NT2/D1 (cell line): Measurements from ENCODE around the gene FIGNL2.

ENCODE experiments used
- DNase-seq: peaks from one replicate; pipeline ENCODE4 v3.0.0-alpha.2; 2011; ENCODE audit warnings: low read depth, low spot score
- H3K27me3 ChIP-seq: 2 replicates; pipeline ENCODE4 v1.6.0; 2011; ENCODE audit warnings: mild to moderate bottlenecking; ENCODE audit not compliant: insufficient read length, insufficient read depth
- H3K36me3 ChIP-seq: 2 replicates; pipeline ENCODE4 v1.6.1; 2011; ENCODE audit warnings: mild to moderate bottlenecking, low read length, mixed read lengths; ENCODE audit not compliant: insufficient read depth, insufficient read length
- H3K4me1 ChIP-seq: 2 replicates; pipeline ENCODE4 v1.5.1; 2011; ENCODE audit not compliant: insufficient read depth, insufficient read length
- H3K4me3 ChIP-seq: 2 replicates; pipeline ENCODE4 v1.5.1; 2011; ENCODE audit warnings: low read depth; ENCODE audit not compliant: insufficient read length
- H3K9ac ChIP-seq: 2 replicates; pipeline ENCODE4 v1.6.0; 2011; ENCODE audit warnings: low read depth; ENCODE audit not compliant: insufficient read length
- H3K9me3 ChIP-seq: 2 replicates; pipeline ENCODE4 v1.5.1; 2011; ENCODE audit warnings: mild to moderate bottlenecking, low read length; ENCODE audit not compliant: insufficient read depth
- SUZ12 ChIP-seq: IDR thresholded peaks from 2 replicates; pipeline ENCODE4 v1.6.1; 2011; ENCODE audit not compliant: insufficient read length, insufficient read depth; ENCODE audit errors: extremely low read depth
- YY1 ChIP-seq: IDR thresholded peaks from 2 replicates; pipeline ENCODE4 v1.6.1; 2011; ENCODE audit not compliant: insufficient read length, insufficient read depth
- ZNF274 ChIP-seq: IDR thresholded peaks from 2 replicates; pipeline ENCODE4 v1.6.1; 2011; ENCODE audit warnings: mild to moderate bottlenecking, low read depth, low read length

Gene FIGNL2

GRCh38 chr12:51788876-51789275 lies 59.6 kb downstream of the FIGNL2 start:
- DNase-seq, result no peak
- H3K9ac ChIP-seq, result no peak overlapping the region
- H3K4me1 ChIP-seq, result no peaks in the 10 kb centered on the region
- H3K9me3 ChIP-seq, result no peaks in the 10 kb centered on the region
- TF ChIP-seq YY1 (no peak), SUZ12 (no peak), ZNF274 (no peak)
- H3K36me3 ChIP-seq, result peaks cover 12% of the 10 kb centered on the region
- H3K4me3 ChIP-seq, result no peak overlapping the region
- no peaks in the 10 kb centered on the region for H3K27me3 ChIP-seq

- Histone ChIP-seq H3K27me3 (no peaks in the 10 kb centered on the region), H3K4me1 (no peaks in the 10 kb centered on the region), H3K9me3 (no peaks in the 10 kb centered on the region), H3K36me3 (peaks cover 10% of the 10 kb centered on the region), H3K4me3 (no peak overlapping the region), H3K9ac (no peak overlapping the region)
- no peak for DNase-seq
- TF ChIP-seq SUZ12 (no peak), YY1 (no peak), ZNF274 (no peak)
Observed at GRCh38 chr12:51785906-51786305, 62.6 kb downstream of the FIGNL2 start.

- Histone ChIP-seq H3K9me3 (no peaks in the 10 kb centered on the region), H3K36me3 (peaks cover 3% of the 10 kb centered on the region), H3K27me3 (no peaks in the 10 kb centered on the region), H3K4me1 (no peaks in the 10 kb centered on the region), H3K9ac (no peak overlapping the region), H3K4me3 (no peak overlapping the region)
- TF ChIP-seq SUZ12 (no peak), ZNF274 (no peak), YY1 (no peak)
- no peak for DNase-seq
Observed at GRCh38 chr12:51784688-51785087, 63.8 kb downstream of the FIGNL2 start.

- TF ChIP-seq YY1, result no peak
- TF ChIP-seq SUZ12, result no peak
- Histone ChIP-seq H3K9me3 (no peaks in the 10 kb centered on the region), H3K4me3 (no peak overlapping the region), H3K36me3 (no peaks in the 10 kb centered on the region), H3K4me1 (no peaks in the 10 kb centered on the region), H3K27me3 (no peaks in the 10 kb centered on the region), H3K9ac (no peak overlapping the region)
- no peak for DNase-seq
Observed at GRCh38 chr12:51779876-51780275, 68.6 kb downstream of the FIGNL2 start.

- Histone ChIP-seq H3K9me3 (no peaks in the 10 kb centered on the region), H3K9ac (no peak overlapping the region), H3K27me3 (no peaks in the 10 kb centered on the region), H3K4me3 (no peak overlapping the region), H3K36me3 (peaks cover 6% of the 10 kb centered on the region), H3K4me1 (no peaks in the 10 kb centered on the region)
- TF ChIP-seq YY1, result no peak
- no peak for TF ChIP-seq SUZ12
- TF ChIP-seq ZNF274, result no peak
- no peak for DNase-seq
Observed at GRCh38 chr12:51777973-51778372, 70.5 kb downstream of the FIGNL2 start.

GRCh38 chr12:51777457-51777856 lies 71.1 kb downstream of the FIGNL2 start:
- Histone ChIP-seq H3K36me3 (peaks cover 6% of the 10 kb centered on the region), H3K4me1 (no peaks in the 10 kb centered on the region), H3K4me3 (no peak overlapping the region), H3K9ac (no peak overlapping the region), H3K9me3 (no peaks in the 10 kb centered on the region), H3K27me3 (no peaks in the 10 kb centered on the region)
- TF ChIP-seq SUZ12, result no peak
- TF ChIP-seq ZNF274, result no peak
- no peak for TF ChIP-seq YY1
- DNase-seq, result no peak

- H3K4me3 ChIP-seq, result no peak overlapping the region
- H3K9me3 ChIP-seq, result no peaks in the 10 kb centered on the region
- H3K36me3 ChIP-seq, result peaks cover 12% of the 10 kb centered on the region
- H3K4me1 ChIP-seq, result no peaks in the 10 kb centered on the region
- no peak for TF ChIP-seq ZNF274
- no peak for TF ChIP-seq YY1
- TF ChIP-seq SUZ12, result no peak
- no peaks in the 10 kb centered on the region for H3K27me3 ChIP-seq
- DNase-seq, result no peak
- no peak overlapping the region for H3K9ac ChIP-seq
Observed at GRCh38 chr12:51774933-51775332, 73.6 kb downstream of the FIGNL2 start.

- Histone ChIP-seq H3K36me3 (peaks cover 20% of the 10 kb centered on the region), H3K4me1 (no peaks in the 10 kb centered on the region), H3K9me3 (no peaks in the 10 kb centered on the region), H3K4me3 (no peak overlapping the region), H3K9ac (no peak overlapping the region), H3K27me3 (no peaks in the 10 kb centered on the region)
- no peak for TF ChIP-seq YY1
- no peak for TF ChIP-seq ZNF274
- DNase-seq, result no peak
Observed at GRCh38 chr12:51773145-51773869, 75.2 kb downstream of the FIGNL2 start.
